ENCODE measurements around the gene SHC3.

DNA sequence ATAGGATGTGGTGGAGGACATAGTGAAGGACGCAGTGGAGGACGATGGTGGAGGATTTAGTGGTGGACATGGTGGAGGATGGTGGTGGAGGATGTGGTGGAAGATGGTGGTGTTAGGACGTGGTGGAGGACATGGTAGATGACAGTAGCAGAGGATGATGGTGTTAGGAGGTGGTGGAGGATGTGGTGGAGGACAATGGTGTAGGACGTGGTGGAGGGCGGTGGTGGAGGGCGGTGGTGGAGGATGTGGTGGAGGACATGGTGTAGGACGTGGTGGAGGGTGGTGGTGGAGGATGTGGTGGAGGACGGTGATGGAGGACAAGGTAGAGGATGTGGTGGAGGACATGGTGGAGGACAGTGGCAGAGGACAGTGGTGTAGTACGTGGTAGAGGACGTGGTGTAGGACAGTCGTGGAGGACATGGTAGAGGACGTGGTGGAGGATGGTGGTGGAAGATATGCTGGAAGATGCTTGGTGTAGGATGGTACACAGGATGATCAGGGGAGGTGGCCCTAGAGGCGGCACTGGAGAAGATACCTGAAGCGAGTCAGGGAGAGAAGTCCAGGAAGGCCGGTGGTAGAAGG lies 118.6 kb downstream of the SHC3 start:
- no peak for TF ChIP-seq ATF7 (IDR thresholded peaks at IDR 0.05)
- TF ChIP-seq, protein P1, sequence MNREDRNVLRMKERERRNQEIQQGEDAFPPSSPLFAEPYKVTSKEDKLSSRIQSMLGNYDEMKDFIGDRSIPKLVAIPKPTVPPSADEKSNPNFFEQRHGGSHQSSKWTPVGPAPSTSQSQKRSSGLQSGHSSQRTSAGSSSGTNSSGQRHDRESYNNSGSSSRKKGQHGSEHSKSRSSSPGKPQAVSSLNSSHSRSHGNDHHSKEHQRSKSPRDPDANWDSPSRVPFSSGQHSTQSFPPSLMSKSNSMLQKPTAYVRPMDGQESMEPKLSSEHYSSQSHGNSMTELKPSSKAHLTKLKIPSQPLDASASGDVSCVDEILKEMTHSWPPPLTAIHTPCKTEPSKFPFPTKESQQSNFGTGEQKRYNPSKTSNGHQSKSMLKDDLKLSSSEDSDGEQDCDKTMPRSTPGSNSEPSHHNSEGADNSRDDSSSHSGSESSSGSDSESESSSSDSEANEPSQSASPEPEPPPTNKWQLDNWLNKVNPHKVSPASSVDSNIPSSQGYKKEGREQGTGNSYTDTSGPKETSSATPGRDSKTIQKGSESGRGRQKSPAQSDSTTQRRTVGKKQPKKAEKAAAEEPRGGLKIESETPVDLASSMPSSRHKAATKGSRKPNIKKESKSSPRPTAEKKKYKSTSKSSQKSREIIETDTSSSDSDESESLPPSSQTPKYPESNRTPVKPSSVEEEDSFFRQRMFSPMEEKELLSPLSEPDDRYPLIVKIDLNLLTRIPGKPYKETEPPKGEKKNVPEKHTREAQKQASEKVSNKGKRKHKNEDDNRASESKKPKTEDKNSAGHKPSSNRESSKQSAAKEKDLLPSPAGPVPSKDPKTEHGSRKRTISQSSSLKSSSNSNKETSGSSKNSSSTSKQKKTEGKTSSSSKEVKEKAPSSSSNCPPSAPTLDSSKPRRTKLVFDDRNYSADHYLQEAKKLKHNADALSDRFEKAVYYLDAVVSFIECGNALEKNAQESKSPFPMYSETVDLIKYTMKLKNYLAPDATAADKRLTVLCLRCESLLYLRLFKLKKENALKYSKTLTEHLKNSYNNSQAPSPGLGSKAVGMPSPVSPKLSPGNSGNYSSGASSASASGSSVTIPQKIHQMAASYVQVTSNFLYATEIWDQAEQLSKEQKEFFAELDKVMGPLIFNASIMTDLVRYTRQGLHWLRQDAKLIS (CRISPR knock-in tag; IDR thresholded peaks at IDR 0.05): no peak
- TF ChIP-seq, protein P2, sequence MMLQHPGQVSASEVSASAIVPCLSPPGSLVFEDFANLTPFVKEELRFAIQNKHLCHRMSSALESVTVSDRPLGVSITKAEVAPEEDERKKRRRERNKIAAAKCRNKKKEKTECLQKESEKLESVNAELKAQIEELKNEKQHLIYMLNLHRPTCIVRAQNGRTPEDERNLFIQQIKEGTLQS (IDR thresholded peaks at IDR 0.05): no peak
- TF ChIP-seq, protein P2 (CRISPR knock-in tag; conservative IDR thresholded peaks at IDR 0.05): no peak
- TF ChIP-seq MAFK (IDR thresholded peaks at IDR 0.05; ENCODE audit: low read length): no peak
- no peak for TF ChIP-seq SRF (CRISPR knock-in tag; IDR thresholded peaks at IDR 0.05)
- TF ChIP-seq, protein P3, sequence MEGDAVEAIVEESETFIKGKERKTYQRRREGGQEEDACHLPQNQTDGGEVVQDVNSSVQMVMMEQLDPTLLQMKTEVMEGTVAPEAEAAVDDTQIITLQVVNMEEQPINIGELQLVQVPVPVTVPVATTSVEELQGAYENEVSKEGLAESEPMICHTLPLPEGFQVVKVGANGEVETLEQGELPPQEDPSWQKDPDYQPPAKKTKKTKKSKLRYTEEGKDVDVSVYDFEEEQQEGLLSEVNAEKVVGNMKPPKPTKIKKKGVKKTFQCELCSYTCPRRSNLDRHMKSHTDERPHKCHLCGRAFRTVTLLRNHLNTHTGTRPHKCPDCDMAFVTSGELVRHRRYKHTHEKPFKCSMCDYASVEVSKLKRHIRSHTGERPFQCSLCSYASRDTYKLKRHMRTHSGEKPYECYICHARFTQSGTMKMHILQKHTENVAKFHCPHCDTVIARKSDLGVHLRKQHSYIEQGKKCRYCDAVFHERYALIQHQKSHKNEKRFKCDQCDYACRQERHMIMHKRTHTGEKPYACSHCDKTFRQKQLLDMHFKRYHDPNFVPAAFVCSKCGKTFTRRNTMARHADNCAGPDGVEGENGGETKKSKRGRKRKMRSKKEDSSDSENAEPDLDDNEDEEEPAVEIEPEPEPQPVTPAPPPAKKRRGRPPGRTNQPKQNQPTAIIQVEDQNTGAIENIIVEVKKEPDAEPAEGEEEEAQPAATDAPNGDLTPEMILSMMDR (IDR thresholded peaks at IDR 0.05 in 2 of 3, conservative IDR thresholded peaks at IDR 0.05 in 1 of 3; ENCODE audit: insufficient read depth in 2 of 3, low read depth in 1 of 3, low read length in 3 of 3): no peak
- no peak for TF ChIP-seq JUN (IDR thresholded peaks at IDR 0.05; ENCODE audit: borderline replicate concordance, low read depth, low read length)
- no peak for TF ChIP-seq JUN (CRISPR knock-in tag; IDR thresholded peaks at IDR 0.05; ENCODE audit: borderline replicate concordance)
- no peak for TF ChIP-seq NFE2L1 (tag; IDR thresholded peaks at IDR 0.05; ENCODE audit: borderline replicate concordance, low read depth)
- no peak for TF ChIP-seq RB1 (IDR thresholded peaks at IDR 0.05; ENCODE audit: low read depth)
- TF ChIP-seq, protein P4, sequence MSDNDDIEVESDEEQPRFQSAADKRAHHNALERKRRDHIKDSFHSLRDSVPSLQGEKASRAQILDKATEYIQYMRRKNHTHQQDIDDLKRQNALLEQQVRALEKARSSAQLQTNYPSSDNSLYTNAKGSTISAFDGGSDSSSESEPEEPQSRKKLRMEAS (CRISPR knock-in tag; IDR thresholded peaks at IDR 0.05): no peak
- TF ChIP-seq, protein P5, sequence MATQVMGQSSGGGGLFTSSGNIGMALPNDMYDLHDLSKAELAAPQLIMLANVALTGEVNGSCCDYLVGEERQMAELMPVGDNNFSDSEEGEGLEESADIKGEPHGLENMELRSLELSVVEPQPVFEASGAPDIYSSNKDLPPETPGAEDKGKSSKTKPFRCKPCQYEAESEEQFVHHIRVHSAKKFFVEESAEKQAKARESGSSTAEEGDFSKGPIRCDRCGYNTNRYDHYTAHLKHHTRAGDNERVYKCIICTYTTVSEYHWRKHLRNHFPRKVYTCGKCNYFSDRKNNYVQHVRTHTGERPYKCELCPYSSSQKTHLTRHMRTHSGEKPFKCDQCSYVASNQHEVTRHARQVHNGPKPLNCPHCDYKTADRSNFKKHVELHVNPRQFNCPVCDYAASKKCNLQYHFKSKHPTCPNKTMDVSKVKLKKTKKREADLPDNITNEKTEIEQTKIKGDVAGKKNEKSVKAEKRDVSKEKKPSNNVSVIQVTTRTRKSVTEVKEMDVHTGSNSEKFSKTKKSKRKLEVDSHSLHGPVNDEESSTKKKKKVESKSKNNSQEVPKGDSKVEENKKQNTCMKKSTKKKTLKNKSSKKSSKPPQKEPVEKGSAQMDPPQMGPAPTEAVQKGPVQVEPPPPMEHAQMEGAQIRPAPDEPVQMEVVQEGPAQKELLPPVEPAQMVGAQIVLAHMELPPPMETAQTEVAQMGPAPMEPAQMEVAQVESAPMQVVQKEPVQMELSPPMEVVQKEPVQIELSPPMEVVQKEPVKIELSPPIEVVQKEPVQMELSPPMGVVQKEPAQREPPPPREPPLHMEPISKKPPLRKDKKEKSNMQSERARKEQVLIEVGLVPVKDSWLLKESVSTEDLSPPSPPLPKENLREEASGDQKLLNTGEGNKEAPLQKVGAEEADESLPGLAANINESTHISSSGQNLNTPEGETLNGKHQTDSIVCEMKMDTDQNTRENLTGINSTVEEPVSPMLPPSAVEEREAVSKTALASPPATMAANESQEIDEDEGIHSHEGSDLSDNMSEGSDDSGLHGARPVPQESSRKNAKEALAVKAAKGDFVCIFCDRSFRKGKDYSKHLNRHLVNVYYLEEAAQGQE (IDR thresholded peaks at IDR 0.05; ENCODE audit: borderline replicate concordance): no peak
- TF ChIP-seq, protein P5 (CRISPR knock-in tag; IDR thresholded peaks at IDR 0.05; ENCODE audit: low read depth): no peak
- no peak for TF ChIP-seq POLR2A (conservative IDR thresholded peaks at IDR 0.05)
- TF ChIP-seq PML (IDR thresholded peaks at IDR 0.05; ENCODE audit: low read length): no peak
